ENCODE measurements around the gene NOL12. TPM values are rescaled to one million over a fixed set of nuclear protein-coding genes. Genes with fewer than 3 reads are reported as not detected.

The NOL12 gene
- total and polyA plus RNA-seq, 4 experiments from 2014 or later = 38.8 to 52.0 (median 51.0) TPM

DNA sequence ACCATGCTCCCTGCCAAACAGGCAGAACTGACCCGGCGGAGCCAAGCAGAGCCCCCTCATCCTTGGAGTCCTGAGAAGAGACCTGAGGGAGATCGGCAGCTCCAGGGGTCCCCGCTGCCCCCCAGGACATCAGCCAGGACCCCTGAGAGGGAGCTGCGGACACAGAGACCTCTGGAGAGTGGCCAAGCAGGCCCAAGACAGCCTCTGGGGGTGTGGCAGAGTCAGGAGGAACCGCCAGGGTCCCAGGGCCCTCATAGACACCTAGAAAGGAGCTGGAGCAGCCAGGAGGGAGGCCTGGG lies 48.2 kb downstream of the NOL12 start:
- no peak for DNase-seq
- ChIA-PET CTCF (ENCODE audit: partially characterized antibody) (no interaction called here), POLR2A (ENCODE audit: partially characterized antibody) (interaction anchor here (1.1 kb wide), 1 partner anchor 13 kb away, joined by 3 read pairs; no protein-coding TSS in a partner anchor)
- Histone ChIP-seq H3K27me3 (ENCODE audit: insufficient read depth, low read length) (no peaks in the 10 kb centered on the region), H3K9me3 (ENCODE audit: control insufficient read depth in 1 of 2, low read length in 2 of 2) (no peaks in the 10 kb centered on the region), H3K4me3 (ENCODE audit: low read length in 2 of 2) (no peak overlapping the region), H3K27ac (ENCODE audit: low read depth, low read length) (no peak overlapping the region), H3K36me3 (ENCODE audit: insufficient read depth, low read length) (no peaks in the 10 kb centered on the region), H3K4me1 (ENCODE audit: insufficient read depth, low read length) (no peaks in the 10 kb centered on the region)
- Mint-ChIP-seq H3K4me3 (no peak overlapping the region), H3K27me3 (no peaks in the 10 kb centered on the region), H3K9me3 (no peaks in the 10 kb centered on the region), H3K27ac (no peak overlapping the region), H3K4me1 (peaks cover 0 to 5% (median 0%) of the 10 kb centered on the region in 4 donors), H3K36me3 (peaks cover 0 to 4% of the 10 kb centered on the region in 2 donors)
- intact Hi-C loops (cut with micrococcal nuclease) = no loop called here

DNA sequence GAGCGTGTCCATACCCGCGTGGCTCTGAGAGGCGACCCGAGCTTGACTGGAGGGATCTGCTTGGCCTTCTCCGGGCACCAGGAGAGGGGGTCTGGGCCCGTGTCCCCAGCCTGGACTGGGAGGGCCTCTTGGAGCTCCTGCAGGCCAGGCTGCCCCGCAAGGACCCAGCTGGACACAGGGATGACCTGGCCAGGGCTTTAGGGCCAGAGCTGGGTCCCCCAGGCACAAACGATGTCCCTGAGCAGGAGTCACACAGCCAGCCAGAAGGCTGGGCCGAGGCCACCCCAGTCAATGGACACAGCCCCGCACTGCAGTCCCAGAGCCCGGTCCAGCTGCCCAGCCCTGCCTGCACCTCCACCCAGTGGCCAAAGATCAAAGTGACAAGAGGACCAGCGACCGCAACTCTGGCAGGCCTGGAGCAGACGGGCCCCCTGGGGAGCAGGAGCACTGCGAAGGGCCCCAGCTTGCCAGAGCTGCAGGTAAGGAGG lies 48.9 kb downstream of the NOL12 start:
- H3K4me3 Mint-ChIP-seq = no peak overlapping the region
- intact Hi-C loops (cut with micrococcal nuclease) = no loop called here
- no peak overlapping the region for H3K4me3 ChIP-seq (ENCODE audit: low read length in 2 of 2)
- no peak overlapping the region for H3K27ac Mint-ChIP-seq
- peaks cover 0 to 4% of the 10 kb centered on the region in 2 donors for H3K36me3 Mint-ChIP-seq
- no peaks in the 10 kb centered on the region for H3K27me3 Mint-ChIP-seq
- no peaks in the 10 kb centered on the region for H3K9me3 ChIP-seq (ENCODE audit: control insufficient read depth in 1 of 2, low read length in 2 of 2)
- H3K4me1 ChIP-seq (ENCODE audit: insufficient read depth, low read length) = no peaks in the 10 kb centered on the region
- DNase-seq = no peak
- no peaks in the 10 kb centered on the region for H3K36me3 ChIP-seq (ENCODE audit: insufficient read depth, low read length)
- no peak overlapping the region for H3K27ac ChIP-seq (ENCODE audit: low read depth, low read length)
- H3K27me3 ChIP-seq (ENCODE audit: insufficient read depth, low read length) = no peaks in the 10 kb centered on the region
- no peaks in the 10 kb centered on the region for H3K9me3 Mint-ChIP-seq
- ChIA-PET CTCF (ENCODE audit: partially characterized antibody) (no interaction called here), POLR2A (ENCODE audit: partially characterized antibody) (interaction anchor here (1.1 kb wide), 1 partner anchor 12 kb away, joined by 3 read pairs; no protein-coding TSS in a partner anchor)
- H3K4me1 Mint-ChIP-seq = peaks cover 0 to 5% (median 0%) of the 10 kb centered on the region in 4 donors

DNA sequence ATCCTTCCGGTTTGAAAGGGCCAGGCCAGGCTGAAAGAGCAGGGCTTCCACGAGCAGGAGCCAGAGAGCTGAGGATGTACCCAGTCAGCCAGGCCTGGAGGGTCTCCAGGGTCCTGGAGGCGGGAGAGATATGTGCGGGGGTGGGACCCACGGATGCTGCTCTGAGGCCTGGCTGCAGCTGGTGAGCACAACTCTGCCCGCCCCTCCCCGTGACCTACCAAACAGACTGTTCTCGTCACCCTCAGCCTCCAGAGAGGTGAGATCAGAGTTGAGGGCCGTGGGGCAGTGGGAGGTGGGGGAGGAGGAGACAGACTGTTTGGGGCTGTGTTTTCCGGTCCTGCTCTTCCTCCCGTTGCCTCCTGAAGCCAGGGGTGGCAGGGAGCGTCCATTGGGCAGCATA lies 52.9 kb downstream of the NOL12 start:
- Mint-ChIP-seq H3K4me1 (peaks cover 0 to 5% (median under 1%) of the 10 kb centered on the region in 4 donors), H3K4me3 (no peak overlapping the region), H3K36me3 (peaks cover 0 to 4% of the 10 kb centered on the region in 2 donors), H3K27me3 (no peaks in the 10 kb centered on the region), H3K27ac (no peak overlapping the region), H3K9me3 (no peaks in the 10 kb centered on the region)
- DNase-seq = no peak
- ChIA-PET POLR2A (ENCODE audit: partially characterized antibody) (no interaction called here), CTCF (ENCODE audit: partially characterized antibody) (no interaction called here)
- Histone ChIP-seq H3K9me3 (ENCODE audit: control insufficient read depth in 1 of 2, low read length in 2 of 2) (no peaks in the 10 kb centered on the region), H3K4me1 (ENCODE audit: insufficient read depth, low read length) (no peaks in the 10 kb centered on the region), H3K36me3 (ENCODE audit: insufficient read depth, low read length) (no peaks in the 10 kb centered on the region), H3K27ac (ENCODE audit: low read depth, low read length) (no peak overlapping the region), H3K27me3 (ENCODE audit: insufficient read depth, low read length) (no peaks in the 10 kb centered on the region), H3K4me3 (ENCODE audit: low read length in 2 of 2) (no peak overlapping the region)
- intact Hi-C loops (cut with micrococcal nuclease) = no loop called here

DNA sequence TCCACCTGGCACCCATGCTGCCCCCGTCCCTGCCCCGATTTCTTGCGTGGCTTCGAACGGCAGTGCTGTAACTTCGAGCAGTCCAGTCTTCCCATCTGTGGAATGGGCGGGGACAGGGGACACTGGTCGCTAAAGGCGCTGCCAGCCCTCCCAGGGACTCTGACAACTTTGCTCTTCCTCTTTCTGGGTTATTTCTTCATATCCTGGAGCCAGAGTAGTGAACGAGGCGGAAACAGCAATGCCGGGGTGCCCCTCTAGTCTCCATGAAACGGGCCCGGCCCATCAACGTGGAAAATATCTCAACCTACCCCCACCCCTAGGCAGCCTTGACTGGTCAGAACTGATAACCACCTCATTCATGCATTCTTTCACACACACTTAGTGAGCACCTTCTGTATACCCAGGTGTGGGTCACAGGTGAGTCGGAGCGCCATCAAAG lies 53.5 kb downstream of the NOL12 start:
- Mint-ChIP-seq H3K9me3 (no peaks in the 10 kb centered on the region), H3K36me3 (peaks cover 0 to 4% of the 10 kb centered on the region in 2 donors), H3K4me1 (peaks cover 0 to 6% (median 4%) of the 10 kb centered on the region in 4 donors), H3K27ac (no peak overlapping the region), H3K27me3 (no peaks in the 10 kb centered on the region), H3K4me3 (no peak overlapping the region)
- no peak overlapping the region for H3K27ac ChIP-seq (ENCODE audit: low read depth, low read length)
- no peaks in the 10 kb centered on the region for H3K27me3 ChIP-seq (ENCODE audit: insufficient read depth, low read length)
- POLR2A ChIA-PET (ENCODE audit: partially characterized antibody) = no interaction called here
- CTCF ChIA-PET (ENCODE audit: partially characterized antibody) = no interaction called here
- H3K4me3 ChIP-seq (ENCODE audit: low read length in 2 of 2) = no peak overlapping the region
- no peak for DNase-seq
- H3K9me3 ChIP-seq (ENCODE audit: control insufficient read depth in 1 of 2, low read length in 2 of 2) = no peaks in the 10 kb centered on the region
- H3K4me1 ChIP-seq (ENCODE audit: insufficient read depth, low read length) = no peaks in the 10 kb centered on the region
- H3K36me3 ChIP-seq (ENCODE audit: insufficient read depth, low read length) = no peaks in the 10 kb centered on the region
- intact Hi-C loops (cut with micrococcal nuclease) = loop anchor here (10.0 kb wide), 1 partner anchor 55 kb away; the partner anchor contains the start of gene NOL12

DNA sequence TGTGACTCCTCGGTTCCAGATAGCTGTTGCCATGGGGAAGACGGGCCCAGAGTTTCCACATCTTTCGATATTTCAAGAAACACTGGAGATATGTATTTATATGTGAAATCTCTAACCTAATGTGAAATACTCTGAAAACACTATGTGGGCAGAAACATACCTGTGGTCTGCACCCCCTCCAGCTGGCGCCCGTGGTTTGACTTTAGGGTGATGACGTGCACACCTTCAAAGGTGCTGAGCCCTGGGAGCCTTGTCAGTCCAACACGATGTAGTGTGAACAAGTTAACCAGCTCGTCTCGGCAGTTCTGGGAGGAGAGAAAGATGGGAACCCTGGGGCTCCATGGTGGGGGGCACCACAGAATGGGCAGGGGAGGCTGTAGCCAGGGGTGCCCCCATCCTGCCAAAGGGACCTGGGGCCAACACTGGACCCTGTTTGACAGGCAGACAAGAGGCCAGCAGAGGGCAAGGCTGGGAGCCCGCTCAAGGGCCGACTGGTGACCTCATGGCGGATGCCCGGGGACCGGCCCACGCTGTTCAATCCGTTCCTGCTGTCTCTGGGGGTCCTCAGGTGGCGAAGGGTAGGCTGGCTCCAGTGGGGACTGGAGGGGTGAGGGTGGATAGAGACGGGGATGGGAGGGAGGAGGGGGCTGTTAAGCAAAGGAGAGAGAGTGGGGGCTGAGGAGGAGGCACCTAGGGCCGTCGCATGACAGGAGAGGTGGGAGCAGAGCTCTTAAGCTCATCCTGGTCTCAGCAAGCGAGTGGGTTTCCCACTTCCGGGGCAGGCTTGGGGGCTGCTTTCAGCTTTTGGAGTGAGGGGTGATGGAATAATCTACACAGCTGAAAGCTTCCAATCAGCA lies 54.5 kb downstream of the NOL12 start:
- H3K9me3 Mint-ChIP-seq = no peaks in the 10 kb centered on the region
- intact Hi-C loops (cut with micrococcal nuclease) = loop anchor here (10.0 kb wide), 1 partner anchor 56 kb away; the partner anchor contains the start of gene NOL12
- H3K9me3 ChIP-seq (ENCODE audit: control insufficient read depth in 1 of 2, low read length in 2 of 2) = no peaks in the 10 kb centered on the region
- H3K27me3 ChIP-seq (ENCODE audit: insufficient read depth, low read length) = no peaks in the 10 kb centered on the region
- no peak overlapping the region for H3K4me3 ChIP-seq (ENCODE audit: low read length in 2 of 2)
- CTCF ChIA-PET (ENCODE audit: partially characterized antibody) = interaction anchor here (1.0 kb wide), 1 partner anchor 134 kb away, joined by 3 read pairs; no protein-coding TSS in a partner anchor
- H3K27me3 Mint-ChIP-seq = no peaks in the 10 kb centered on the region
- no peak overlapping the region for H3K27ac ChIP-seq (ENCODE audit: low read depth, low read length)
- H3K4me3 Mint-ChIP-seq = peak overlapping the region in 1 of 8 donors; percentile 20
- H3K4me1 ChIP-seq (ENCODE audit: insufficient read depth, low read length) = peaks cover 8% of the 10 kb centered on the region
- H3K36me3 Mint-ChIP-seq = peaks cover 0 to 4% of the 10 kb centered on the region in 2 donors
- H3K36me3 ChIP-seq (ENCODE audit: insufficient read depth, low read length) = no peaks in the 10 kb centered on the region
- DNase-seq = no peak
- H3K27ac Mint-ChIP-seq = peak overlapping the region in 1 of 7 donors; percentile 27
- H3K4me1 Mint-ChIP-seq = peaks cover 8 to 12% (median 10%) of the 10 kb centered on the region in 4 donors
- POLR2A ChIA-PET (ENCODE audit: partially characterized antibody) = no interaction called here

DNA sequence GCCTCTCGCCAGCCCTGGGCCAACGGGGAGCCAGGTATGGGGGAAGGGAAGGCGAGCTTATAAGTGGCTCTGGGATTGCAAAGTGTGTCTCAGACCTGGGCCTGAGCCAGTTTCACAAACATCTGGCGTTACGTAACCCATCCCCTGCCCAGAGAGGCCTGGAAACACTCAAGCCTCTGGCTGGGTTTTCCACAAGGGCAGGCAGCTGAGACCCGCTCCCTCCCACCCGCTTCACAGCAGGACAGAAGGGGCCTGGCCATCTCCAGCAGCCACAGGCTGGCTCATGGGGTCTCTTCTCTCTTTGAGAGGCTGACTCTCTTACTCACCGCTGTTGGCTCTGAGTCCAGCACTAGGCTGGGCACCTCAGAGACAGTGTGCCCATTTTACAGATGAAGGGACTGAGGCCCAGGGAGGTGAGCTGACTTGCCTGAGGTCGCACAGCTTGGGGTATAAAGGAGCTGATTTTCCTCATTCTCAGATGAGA lies 55.2 kb downstream of the NOL12 start:
- Mint-ChIP-seq H3K27ac (no peak overlapping the region), H3K27me3 (no peaks in the 10 kb centered on the region), H3K4me3 (no peak overlapping the region), H3K36me3 (peaks cover 0 to 4% of the 10 kb centered on the region in 2 donors), H3K4me1 (peaks cover 8 to 12% (median 10%) of the 10 kb centered on the region in 4 donors), H3K9me3 (no peaks in the 10 kb centered on the region)
- Histone ChIP-seq H3K27me3 (ENCODE audit: insufficient read depth, low read length) (no peaks in the 10 kb centered on the region), H3K4me3 (ENCODE audit: low read length in 2 of 2) (no peak overlapping the region), H3K4me1 (ENCODE audit: insufficient read depth, low read length) (peaks cover 8% of the 10 kb centered on the region), H3K36me3 (ENCODE audit: insufficient read depth, low read length) (no peaks in the 10 kb centered on the region), H3K9me3 (ENCODE audit: control insufficient read depth in 1 of 2, low read length in 2 of 2) (no peaks in the 10 kb centered on the region), H3K27ac (ENCODE audit: low read depth, low read length) (no peak overlapping the region)
- no peak for DNase-seq
- POLR2A ChIA-PET (ENCODE audit: partially characterized antibody) = no interaction called here
- CTCF ChIA-PET (ENCODE audit: partially characterized antibody) = interaction anchor here (1.0 kb wide), 1 partner anchor 135 kb away, joined by 3 read pairs; no protein-coding TSS in a partner anchor
- intact Hi-C loops (cut with micrococcal nuclease) = loop anchor here (10.0 kb wide), 1 partner anchor 57 kb away; the partner anchor contains the start of gene NOL12
